Neural progenitor cell (in vitro differentiated cells): ENCODE data around the gene COX10. TPM values are rescaled to one million over a fixed set of nuclear protein-coding genes. Genes with fewer than 3 reads are reported as not detected.
"Not testable (repeated sequence)": the region's sequence is repeated elsewhere in the genome, so short reads cannot be mapped to it uniquely, and the experiment has no call there.

Source experiments
- DNase-seq: peaks from one replicate; pipeline ENCODE4 v3.0.0-alpha.2; 2016; ENCODE audit warnings: low spot score
- H2AFZ ChIP-seq: fragments of 200-600 bp; sonication (generic); replicated peaks from 2 replicates; pipeline ENCODE4 v1.6.1; 2016; ENCODE audit warnings: antibody characterized with exemption
- H3F3A ChIP-seq: fragments of 200-600 bp; sonication (generic); 2 replicates; pipeline ENCODE4 v1.6.1; 2016; ENCODE audit warnings: antibody characterized with exemption, low read depth
- H3K27ac ChIP-seq: fragments of 200-600 bp; sonication (generic); 2 replicates; pipeline ENCODE4 v1.5.1; 2016; ENCODE audit warnings: mild to moderate bottlenecking
- H3K27me3 ChIP-seq: fragments of 200-600 bp; sonication (generic); 2 replicates; pipeline ENCODE4 v1.6.1; 2016; ENCODE audit warnings: mild to moderate bottlenecking, moderate library complexity
- H3K36me3 ChIP-seq: fragments of 200-600 bp; sonication (generic); 2 replicates; pipeline ENCODE4 v1.5.1; 2016
- H3K4me1 ChIP-seq: fragments of 200-600 bp; sonication (generic); 2 replicates; pipeline ENCODE4 v1.6.1; 2016; ENCODE audit warnings: mixed run types
- H3K4me2 ChIP-seq: fragments of 200-600 bp; sonication (generic); 2 replicates; pipeline ENCODE4 v1.6.1; 2016
- H3K4me3 ChIP-seq: fragments of 200-600 bp; sonication (generic); 2 replicates; pipeline ENCODE4 v1.5.1; 2016
- H3K79me2 ChIP-seq: fragments of 200-600 bp; sonication (generic); 2 replicates; pipeline ENCODE4 v1.6.1; 2016; ENCODE audit warnings: low read depth
- H3K9ac ChIP-seq: fragments of 200-600 bp; sonication (generic); 2 replicates; pipeline ENCODE4 v1.6.1; 2016
- H3K9me3 ChIP-seq: fragments of 200-600 bp; sonication (generic); 2 replicates; pipeline ENCODE4 v1.5.1; 2016; ENCODE audit warnings: low read depth
- H4K20me1 ChIP-seq: fragments of 200-600 bp; sonication (generic); 2 replicates; pipeline ENCODE4 v1.6.1; 2016; ENCODE audit warnings: low read depth
- H3K27ac Mint-ChIP-seq: 3 replicates; pipeline ENCODE4 v1.8.0; 2021; ENCODE audit warnings: mixed read lengths
- H3K27me3 Mint-ChIP-seq: 2 replicates; pipeline ENCODE4 v1.8.0; 2022; ENCODE audit warnings: low read depth, mild to moderate bottlenecking, inconsistent platforms, moderate library complexity, mixed read lengths; ENCODE audit not compliant: insufficient read depth
- H3K36me3 Mint-ChIP-seq: 3 replicates; pipeline ENCODE4 v1.8.0; 2021; ENCODE audit warnings: mixed read lengths
- H3K4me1 Mint-ChIP-seq: 3 replicates; pipeline ENCODE4 v1.8.0; 2021; ENCODE audit warnings: mixed read lengths
- H3K4me3 Mint-ChIP-seq: 3 replicates; pipeline ENCODE4 v1.8.0; 2021; ENCODE audit warnings: mild to moderate bottlenecking, moderate library complexity, mixed read lengths
- H3K9me3 Mint-ChIP-seq: 3 replicates; pipeline ENCODE4 v1.8.0; 2020; ENCODE audit warnings: mixed read lengths
- EZH2 ChIP-seq: fragments of 200-600 bp; sonication (generic); IDR thresholded peaks from 2 replicates; pipeline ENCODE4 v1.6.1; 2017; ENCODE audit warnings: antibody characterized with exemption, mild to moderate bottlenecking, moderate library complexity
- EZH2phosphoT487 ChIP-seq: fragments of 200-600 bp; sonication (generic); IDR thresholded peaks from 2 replicates; pipeline ENCODE4 v1.6.1; 2017; ENCODE audit warnings: antibody characterized with exemption
- total RNA-seq: library from RNA; depleted of rRNA; stranded (reverse); fragments of >200 nt; gene quantifications from 2 replicates; pipeline ENCODE4 v1.2.3, GENCODE V29; 2015; ENCODE audit warnings: low replicate concordance
- TF ChIP-seq, protein P1 (sequence below): fragments of 200-600 bp; sonication (generic); IDR thresholded peaks from 2 replicates; pipeline ENCODE4 v1.5.1; 2017; ENCODE audit warnings: antibody characterized with exemption, mild to moderate bottlenecking

COX10 gene
- total RNA-seq, 1 donor from 2014 or later, result 18.0 TPM

DNA sequence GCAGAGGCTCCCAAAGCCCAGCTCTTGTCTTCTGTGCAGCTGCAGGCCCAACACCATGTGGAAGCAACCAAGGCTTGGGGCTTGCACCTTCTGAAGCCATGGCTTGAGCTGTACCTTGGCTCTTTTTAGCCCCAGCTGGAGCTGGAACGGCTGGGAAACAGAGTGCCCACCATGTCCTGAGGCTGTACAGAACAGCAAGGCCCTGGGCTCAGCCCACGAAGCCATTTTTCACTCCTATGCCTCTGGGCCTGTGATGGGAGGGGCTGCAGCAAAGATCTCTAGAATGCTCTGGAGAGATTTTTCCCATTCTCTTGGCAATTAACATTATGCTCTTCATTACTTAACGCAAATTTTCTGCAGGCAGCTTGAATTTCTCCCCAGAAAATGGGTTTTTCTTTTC, 99.3 kb downstream of the COX10 start:
- Mint-ChIP-seq H3K4me3 (no peak overlapping the region), H3K27ac (no peak overlapping the region), H3K9me3 (peaks cover 25% of the 10 kb centered on the region), H3K36me3 (peaks cover 11% of the 10 kb centered on the region), H3K4me1 (no peaks in the 10 kb centered on the region), H3K27me3 (no peaks in the 10 kb centered on the region)
- H3K9ac ChIP-seq, result no peak overlapping the region
- H3F3A ChIP-seq, result no peaks in the 10 kb centered on the region
- peaks cover 8% of the 10 kb centered on the region for H3K9me3 ChIP-seq
- H3K4me3 ChIP-seq, result no peak overlapping the region
- no peak overlapping the region for H3K27ac ChIP-seq
- H3K4me1 ChIP-seq, result no peaks in the 10 kb centered on the region
- no peaks in the 10 kb centered on the region for H3K27me3 ChIP-seq
- no peaks in the 10 kb centered on the region for H3K79me2 ChIP-seq
- TF ChIP-seq, protein P1, sequence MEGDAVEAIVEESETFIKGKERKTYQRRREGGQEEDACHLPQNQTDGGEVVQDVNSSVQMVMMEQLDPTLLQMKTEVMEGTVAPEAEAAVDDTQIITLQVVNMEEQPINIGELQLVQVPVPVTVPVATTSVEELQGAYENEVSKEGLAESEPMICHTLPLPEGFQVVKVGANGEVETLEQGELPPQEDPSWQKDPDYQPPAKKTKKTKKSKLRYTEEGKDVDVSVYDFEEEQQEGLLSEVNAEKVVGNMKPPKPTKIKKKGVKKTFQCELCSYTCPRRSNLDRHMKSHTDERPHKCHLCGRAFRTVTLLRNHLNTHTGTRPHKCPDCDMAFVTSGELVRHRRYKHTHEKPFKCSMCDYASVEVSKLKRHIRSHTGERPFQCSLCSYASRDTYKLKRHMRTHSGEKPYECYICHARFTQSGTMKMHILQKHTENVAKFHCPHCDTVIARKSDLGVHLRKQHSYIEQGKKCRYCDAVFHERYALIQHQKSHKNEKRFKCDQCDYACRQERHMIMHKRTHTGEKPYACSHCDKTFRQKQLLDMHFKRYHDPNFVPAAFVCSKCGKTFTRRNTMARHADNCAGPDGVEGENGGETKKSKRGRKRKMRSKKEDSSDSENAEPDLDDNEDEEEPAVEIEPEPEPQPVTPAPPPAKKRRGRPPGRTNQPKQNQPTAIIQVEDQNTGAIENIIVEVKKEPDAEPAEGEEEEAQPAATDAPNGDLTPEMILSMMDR, result no peak
- TF ChIP-seq EZH2phosphoT487 (no peak), EZH2 (no peak)
- H3K4me2 ChIP-seq, result no peak overlapping the region
- no peak overlapping the region for H2AFZ ChIP-seq
- no peak for DNase-seq
- no peaks in the 10 kb centered on the region for H4K20me1 ChIP-seq
- H3K36me3 ChIP-seq, result peaks cover 4% of the 10 kb centered on the region

DNA sequence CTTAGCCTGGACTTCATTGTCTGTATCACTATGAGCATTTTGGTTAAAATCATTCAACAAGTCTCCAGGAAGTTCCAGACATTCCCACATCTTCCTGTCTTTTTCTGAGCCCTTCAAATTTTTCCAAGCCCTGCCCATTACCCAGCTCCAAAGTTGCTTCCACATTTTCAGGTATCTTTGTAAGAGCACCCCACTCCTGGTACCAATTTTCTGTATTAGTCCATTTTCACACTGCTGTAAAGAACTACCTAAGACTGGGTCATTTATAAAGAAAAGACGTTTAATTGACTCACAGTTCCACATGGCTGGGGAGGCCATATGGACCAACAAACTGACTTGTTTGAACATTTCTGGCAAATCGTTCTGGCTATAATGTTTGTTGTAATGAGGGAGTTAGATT, 100.0 kb downstream of the COX10 start:
- Histone ChIP-seq H2AFZ (no peak overlapping the region), H3K4me1 (no peaks in the 10 kb centered on the region), H3K27ac (no peak overlapping the region), H3K9me3 (peaks cover 8% of the 10 kb centered on the region), H3K27me3 (no peaks in the 10 kb centered on the region), H3K36me3 (peaks cover 4% of the 10 kb centered on the region), H3K4me3 (no peak overlapping the region), H3K9ac (no peak overlapping the region), H3K4me2 (no peak overlapping the region), H4K20me1 (no peaks in the 10 kb centered on the region), H3F3A (no peaks in the 10 kb centered on the region), H3K79me2 (no peaks in the 10 kb centered on the region)
- no peaks in the 10 kb centered on the region for H3K4me1 Mint-ChIP-seq
- peaks cover 10% of the 10 kb centered on the region for H3K36me3 Mint-ChIP-seq
- TF ChIP-seq, protein P1, result no peak
- no peak for TF ChIP-seq EZH2
- TF ChIP-seq EZH2phosphoT487, result no peak
- no peak overlapping the region for H3K4me3 Mint-ChIP-seq
- H3K27me3 Mint-ChIP-seq, result no peaks in the 10 kb centered on the region
- DNase-seq, result no peak
- H3K9me3 Mint-ChIP-seq, result peaks cover 25% of the 10 kb centered on the region
- no peak overlapping the region for H3K27ac Mint-ChIP-seq

GRCh38 chr17:14169901-14170300, 100.6 kb downstream of the COX10 start:
- Histone ChIP-seq H3K27me3 (no peaks in the 10 kb centered on the region), H3K79me2 (no peaks in the 10 kb centered on the region), H3K4me2 (no peak overlapping the region), H3K27ac (no peak overlapping the region), H2AFZ (no peak overlapping the region), H3K9ac (no peak overlapping the region), H3K4me3 (no peak overlapping the region), H4K20me1 (no peaks in the 10 kb centered on the region), H3F3A (no peaks in the 10 kb centered on the region), H3K9me3 (peaks cover 8% of the 10 kb centered on the region), H3K36me3 (peaks cover 4% of the 10 kb centered on the region), H3K4me1 (no peaks in the 10 kb centered on the region)
- Mint-ChIP-seq H3K9me3 (peaks cover 25% of the 10 kb centered on the region), H3K27ac (no peak overlapping the region), H3K4me1 (no peaks in the 10 kb centered on the region), H3K4me3 (no peak overlapping the region), H3K27me3 (no peaks in the 10 kb centered on the region), H3K36me3 (peaks cover 10% of the 10 kb centered on the region)
- DNase-seq, result no peak
- no peak for TF ChIP-seq EZH2phosphoT487
- no peak for TF ChIP-seq EZH2
- TF ChIP-seq, protein P1, result no peak

DNA sequence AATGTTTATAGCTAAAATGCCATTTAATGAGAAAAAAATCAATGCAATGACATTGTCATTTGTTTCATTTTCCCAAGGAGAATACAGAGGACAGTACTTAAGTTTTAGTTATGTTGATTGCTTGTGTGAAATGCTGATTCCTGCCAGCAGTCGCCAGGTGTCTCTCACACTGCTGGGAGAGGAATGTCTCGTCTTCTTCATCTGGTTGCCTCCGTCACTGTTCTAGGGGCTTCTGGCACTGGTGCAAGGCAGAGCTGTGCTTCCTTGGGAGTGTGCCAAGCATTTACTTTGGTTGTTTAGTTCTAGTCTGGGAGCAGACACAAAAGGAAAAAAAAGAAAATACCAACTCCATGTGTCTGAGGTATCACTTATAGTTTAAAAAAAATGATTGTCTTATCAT, 107.7 kb downstream of the COX10 start:
- H3K4me3 Mint-ChIP-seq, H3K9me3 Mint-ChIP-seq, DNase-seq, H3K4me1 Mint-ChIP-seq, H3K27ac ChIP-seq, H3K36me3 Mint-ChIP-seq, H3K27me3 Mint-ChIP-seq, H3K79me2 ChIP-seq, H3K27ac Mint-ChIP-seq, H3K9ac ChIP-seq, H4K20me1 ChIP-seq, H3K36me3 ChIP-seq, H2AFZ ChIP-seq, H3K27me3 ChIP-seq, H3K4me3 ChIP-seq, H3F3A ChIP-seq, H3K4me2 ChIP-seq, H3K9me3 ChIP-seq: not testable (repeated sequence)
- H3K4me1 ChIP-seq, result peaks cover 10% of the 10 kb centered on the region

DNA sequence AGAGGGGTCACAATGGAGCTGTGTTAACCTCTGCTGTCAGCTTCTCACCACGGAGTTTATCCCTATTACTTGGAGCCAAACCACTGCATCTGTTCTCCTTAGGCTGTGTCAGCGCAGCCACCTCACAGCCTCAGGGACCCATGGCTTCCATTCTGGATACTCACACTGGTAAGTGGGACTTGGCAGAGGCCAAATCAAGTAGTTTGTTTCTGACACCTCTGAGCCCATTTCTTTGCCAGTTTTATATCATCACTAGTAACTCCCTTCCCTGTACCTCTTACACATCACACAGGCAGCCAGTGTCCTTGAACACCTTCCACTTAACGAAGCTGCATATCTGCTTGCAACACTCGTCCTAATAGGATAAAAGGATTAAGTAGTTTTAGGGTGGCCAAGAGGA, 108.5 kb downstream of the COX10 start:
- peaks cover 10% of the 10 kb centered on the region for H3K4me1 ChIP-seq
- not testable (repeated sequence) for H3K27me3 Mint-ChIP-seq, H3K9ac ChIP-seq, H3K9me3 Mint-ChIP-seq, H3K4me2 ChIP-seq, H3K27ac ChIP-seq, H3K79me2 ChIP-seq, H3K27ac Mint-ChIP-seq, H3K36me3 ChIP-seq, DNase-seq, H2AFZ ChIP-seq, H3K4me1 Mint-ChIP-seq, H3K4me3 ChIP-seq, H4K20me1 ChIP-seq, H3K9me3 ChIP-seq, H3K4me3 Mint-ChIP-seq, H3K36me3 Mint-ChIP-seq, H3F3A ChIP-seq, H3K27me3 ChIP-seq

- H3K27me3 ChIP-seq, DNase-seq, H3K9me3 ChIP-seq, H2AFZ ChIP-seq, H3K36me3 ChIP-seq, H3F3A ChIP-seq, H3K27me3 Mint-ChIP-seq, H3K79me2 ChIP-seq, H3K36me3 Mint-ChIP-seq, H3K27ac Mint-ChIP-seq, H3K9me3 Mint-ChIP-seq, H3K4me3 ChIP-seq, H4K20me1 ChIP-seq, H3K9ac ChIP-seq, H3K27ac ChIP-seq, H3K4me2 ChIP-seq, H3K4me1 Mint-ChIP-seq, H3K4me3 Mint-ChIP-seq: not testable (repeated sequence)
- peaks cover 10% of the 10 kb centered on the region for H3K4me1 ChIP-seq
Observed at GRCh38 chr17:14179951-14180350, 110.6 kb downstream of the COX10 start.
